Liver (tissue), 9 donors: ENCODE measurements around the gene HEXB. TPM values are rescaled to one million over a fixed set of nuclear protein-coding genes. Genes with fewer than 3 reads are reported as not detected.

Source experiments
- DNase-seq: peaks from one replicate; pipeline ENCODE4 v3.0.0-alpha.2; 2017; ENCODE audit warnings: low spot score
- H3K27ac ChIP-seq, 2 donors: one replicate each; pipeline ENCODE4 v1.7.0; 2013; ENCODE audit warnings: inconsistent platforms in 2 of 2, low read length in 2 of 2, control low read depth in 1 of 2, low read depth in 1 of 2, mild to moderate bottlenecking in 1 of 2
- H3K27me3 ChIP-seq, 4 donors: one replicate each; pipeline versions ENCODE4 v1.6.1 to v1.7.0; 2013; ENCODE audit warnings: low read length in 3 of 4, inconsistent platforms in 1 of 4, mild to moderate bottlenecking in 1 of 4, moderate library complexity in 1 of 4; ENCODE audit not compliant: control insufficient read depth in 4 of 4, insufficient read depth in 4 of 4
- H3K36me3 ChIP-seq, 4 donors: one replicate each; pipeline versions ENCODE4 v1.6.1 to v1.7.0; 2013; ENCODE audit warnings: low read length in 3 of 4, mild to moderate bottlenecking in 3 of 4, low read depth in 1 of 4, moderate library complexity in 1 of 4; ENCODE audit not compliant: control insufficient read depth in 4 of 4, insufficient read depth in 3 of 4
- H3K4me1 ChIP-seq, 4 donors: one replicate each; pipeline versions ENCODE4 v1.6.1 to v1.7.0; 2013; ENCODE audit warnings: low read length in 3 of 4, mild to moderate bottlenecking in 3 of 4, moderate library complexity in 1 of 4; ENCODE audit not compliant: control insufficient read depth in 4 of 4, insufficient read depth in 4 of 4
- H3K4me3 ChIP-seq, 3 donors: one replicate each; pipeline versions ENCODE4 v1.6.1 to v1.7.0; 2013; ENCODE audit warnings: low read length in 3 of 3, control low read depth in 1 of 3, low read depth in 1 of 3, mild to moderate bottlenecking in 1 of 3
- H3K9ac ChIP-seq, 2 donors: one replicate each; pipeline ENCODE4 v1.7.0; 2013; ENCODE audit warnings: low read length in 2 of 2, mild to moderate bottlenecking in 2 of 2, moderate library complexity in 2 of 2, control low read depth in 1 of 2, low read depth in 1 of 2
- H3K9me3 ChIP-seq, 4 donors: one replicate each; pipeline versions ENCODE4 v1.6.1 to v1.7.0; 2013; ENCODE audit warnings: low read length in 3 of 4; ENCODE audit not compliant: control insufficient read depth in 4 of 4
- ATF3 ChIP-seq: IDR thresholded peaks from 2 replicates; pipeline ENCODE4 v1.6.1; 2016; ENCODE audit warnings: antibody characterized with exemption
- CTCF ChIP-seq: fragments of 150-350 bp; IDR thresholded peaks from 2 replicates; pipeline ENCODE4 v1.5.1; 2017; ENCODE audit warnings: improper control_type of control experiment, low read depth, low read length; ENCODE audit not compliant: missing input control
- EGR1 ChIP-seq, 2 donors: IDR thresholded peaks; 2 replicates each; pipeline ENCODE4 v1.6.1; 2016 to 2018; ENCODE audit warnings: antibody characterized with exemption in 2 of 2, low read depth in 2 of 2
- FOXA1 ChIP-seq: IDR thresholded peaks from 2 replicates; pipeline ENCODE4 v1.6.1; 2016; ENCODE audit warnings: antibody characterized with exemption
- FOXA2 ChIP-seq: IDR thresholded peaks from 2 replicates; pipeline ENCODE4 v1.6.1; 2016; ENCODE audit warnings: antibody characterized with exemption
- GABPA ChIP-seq, 2 donors: IDR thresholded peaks in 1 of 2; conservative IDR thresholded peaks in 1 of 2; 2 replicates each; pipeline ENCODE4 v1.6.1; 2016; ENCODE audit warnings: antibody characterized with exemption in 2 of 2, mild to moderate bottlenecking in 1 of 2, moderate library complexity in 1 of 2
- HNF4A ChIP-seq, 2 donors: conservative IDR thresholded peaks; 2 replicates each; pipeline ENCODE4 v1.6.1; 2016; ENCODE audit warnings: antibody characterized with exemption in 2 of 2, mild to moderate bottlenecking in 2 of 2
- HNF4G ChIP-seq: IDR thresholded peaks from 2 replicates; pipeline ENCODE4 v1.6.1; 2016; ENCODE audit warnings: antibody characterized with exemption
- JUND ChIP-seq, 2 donors: IDR thresholded peaks; 2 replicates each; pipeline ENCODE4 v1.6.1; 2016; ENCODE audit warnings: antibody characterized with exemption in 2 of 2
- MAX ChIP-seq: IDR thresholded peaks from 2 replicates; pipeline ENCODE4 v1.6.1; 2016; ENCODE audit warnings: antibody characterized with exemption
- NR2F2 ChIP-seq: IDR thresholded peaks from 2 replicates; pipeline ENCODE4 v1.6.1; 2016; ENCODE audit warnings: antibody characterized with exemption
- RAD21 ChIP-seq, 2 donors: IDR thresholded peaks; 2 replicates each; pipeline ENCODE4 v1.6.1; 2016; ENCODE audit warnings: antibody characterized with exemption in 2 of 2, mild to moderate bottlenecking in 2 of 2
- REST ChIP-seq: IDR thresholded peaks from 2 replicates; pipeline ENCODE4 v1.6.1; 2016; ENCODE audit warnings: antibody characterized with exemption, mild to moderate bottlenecking
- RXRA ChIP-seq, 2 donors: IDR thresholded peaks; 2 replicates each; pipeline ENCODE4 v1.6.1; 2017 to 2018; ENCODE audit warnings: antibody characterized with exemption in 2 of 2, mild to moderate bottlenecking in 1 of 2
- SP1 ChIP-seq: IDR thresholded peaks from 2 replicates; pipeline ENCODE4 v1.6.1; 2018; ENCODE audit warnings: antibody characterized with exemption, mild to moderate bottlenecking
- TAF1 ChIP-seq: conservative IDR thresholded peaks from 2 replicates; pipeline ENCODE4 v1.6.1; 2016; ENCODE audit warnings: antibody characterized with exemption, mild to moderate bottlenecking
- YY1 ChIP-seq: IDR thresholded peaks from 2 replicates; pipeline ENCODE4 v1.6.1; 2016; ENCODE audit warnings: antibody characterized with exemption, mild to moderate bottlenecking
- ZBTB33 ChIP-seq: IDR thresholded peaks from 2 replicates; pipeline ENCODE4 v1.6.1; 2016; ENCODE audit warnings: antibody characterized with exemption
- WGBS: extraction: QIAGEN DNeasy Blood & Tissue Kit; methylation state at CpG from one replicate; pipeline ENCODE4 v1.1.7; 2013; 5-methylcytosine and 5-hydroxymethylcytosine counted together
- polyA plus RNA-seq, 2 donors: library from polyadenylated mRNA; stranded (reverse) in 1 of 2; unstranded in 1 of 2; fragments of 200-250 nt in 1 of 2; fragments of >200 nt in 1 of 2; fragmentation: Nextera tagmentation in 1 of 2; extraction: Ambion mirVana in 1 of 2; gene quantifications; one replicate each; pipeline versions ENCODE4 v1.2.1 to v1.2.3, GENCODE V29; 2013 to 2015
- total RNA-seq, 2 donors: library from RNA; depleted of rRNA; stranded (reverse); fragments of >200 nt; gene quantifications; one replicate each; pipeline ENCODE4 v1.2.3, GENCODE V29; 2014
- donor health status: healthy.
- donor health status: healthy.
- donor health status: healthy.
- donor health status: healthy.
- donor health status: healthy.

HEXB gene
- total and polyA plus RNA-seq, 4 donors = 67.7 to 84.5 (median 76.2) TPM

GRCh38 chr5:74722271-74722670 is 37.2 kb downstream of the HEXB start:
- DNase-seq = no peak
- TF ChIP-seq JUND (IDR thresholded peaks at IDR 0.05) (no peak), CTCF (no peak), TAF1 (no peak), GABPA (IDR thresholded peaks at IDR 0.05 in 1 of 2, conservative IDR thresholded peaks at IDR 0.05 in 1 of 2) (no peak), FOXA1 (no peak), YY1 (no peak), HNF4A (conservative IDR thresholded peaks at IDR 0.05) (no peak), NR2F2 (no peak), FOXA2 (no peak), SP1 (no peak), ZBTB33 (no peak), RAD21 (IDR thresholded peaks at IDR 0.05) (no peak), ATF3 (no peak), REST (no peak), RXRA (IDR thresholded peaks at IDR 0.05) (no peak), EGR1 (IDR thresholded peaks at IDR 0.05; ENCODE audit: low read depth in 2 of 2) (no peak), HNF4G (no peak), MAX (no peak)
- Histone ChIP-seq H3K27me3 (no peaks in the 10 kb centered on the region), H3K9me3 (no peaks in the 10 kb centered on the region), H3K36me3 (peaks cover 5 to 76% (median 60%) of the 10 kb centered on the region in 4 donors), H3K27ac (no peak overlapping the region), H3K9ac (no peak overlapping the region), H3K4me1 (no peaks in the 10 kb centered on the region), H3K4me3 (no peak overlapping the region)
- WGBS = 61% methylated on average over 1 of the region's 1 CpG
